IMR-90 (cell line): ENCODE measurements around the gene FAM180A. TPM values are rescaled to one million over a fixed set of nuclear protein-coding genes. Genes with fewer than 3 reads are reported as not detected.

Source experiments
- ATAC-seq: fragments of 200-7000 bp; cut with Tn5 transposase; 2 replicates; pipeline ENCODE4 v1.9.1; 2020; ENCODE audit warnings: low read depth, mild to moderate bottlenecking, moderate library complexity
- BruUV-seq: library from RNA; stranded (reverse); fragments of 400-500 nt; replicated peaks from 2 replicates; lab custom pipeline; 2021; lab: Mats Ljungman, UMichigan
- CTCF ChIA-PET: fragments of 300-600 bp; formaldehyde crosslinking; extraction: SDS; loops from one replicate; lab custom pipeline; 2021; ENCODE audit warnings: antibody characterized with exemption; lab: Yijun Ruan, JAX
- POLR2A ChIA-PET: fragments of 300-600 bp; sonication (Branson Sonifier 250); formaldehyde crosslinking; loops from one replicate; lab custom pipeline; 2022; ENCODE audit warnings: antibody characterized with exemption; ENCODE audit not compliant: unreplicated experiment; lab: Charles Lee
- DNase-seq: peaks from one replicate; pipeline ENCODE4 v3.0.0; 2013
- H2AFZ ChIP-seq: replicated peaks from 2 replicates; pipeline ENCODE3; 2013; ENCODE audit warnings: low read length, mild to moderate bottlenecking; ENCODE audit not compliant: poor library complexity
- H2AK5ac ChIP-seq: 2 replicates; pipeline ENCODE4 v1.6.1; 2013; ENCODE audit warnings: low read depth, low read length, inconsistent platforms
- H2AK9ac ChIP-seq: replicated peaks from 2 replicates; pipeline ENCODE3; 2013; ENCODE audit warnings: mild to moderate bottlenecking, low read depth, low read length, moderate library complexity; ENCODE audit not compliant: poor library complexity
- H2BK120ac ChIP-seq: 2 replicates; pipeline ENCODE4 v1.6.1; 2013; ENCODE audit warnings: low read depth, low read length, inconsistent platforms
- H2BK15ac ChIP-seq: 3 replicates; pipeline ENCODE4 v1.6.1; 2013; ENCODE audit warnings: low read depth, low read length, inconsistent platforms
- H2BK20ac ChIP-seq: 2 replicates; pipeline ENCODE4 v1.6.1; 2013; ENCODE audit warnings: low read depth, mild to moderate bottlenecking, inconsistent platforms, low read length, moderate library complexity
- H2BK5ac ChIP-seq: 2 replicates; pipeline ENCODE4 v1.6.1; 2013; ENCODE audit warnings: mild to moderate bottlenecking, low read depth, low read length, inconsistent platforms; ENCODE audit not compliant: poor library complexity, severe bottlenecking
- H3K14ac ChIP-seq: replicated peaks from 2 replicates; pipeline ENCODE4 v1.6.1; 2013; ENCODE audit warnings: low read depth, low read length, inconsistent platforms
- H3K18ac ChIP-seq: 2 replicates; pipeline ENCODE4 v1.6.1; 2013; ENCODE audit warnings: low read depth, low read length, control low read depth
- H3K23ac ChIP-seq: 2 replicates; pipeline ENCODE4 v1.6.1; 2013; ENCODE audit warnings: low read depth, low read length, inconsistent platforms
- H3K27ac ChIP-seq: 2 replicates; pipeline ENCODE4 v1.5.1; 2013; ENCODE audit warnings: mild to moderate bottlenecking, control low read depth, low read length; ENCODE audit not compliant: insufficient read depth
- H3K27me3 ChIP-seq: 2 replicates; pipeline ENCODE4 v1.6.1; 2013; ENCODE audit warnings: low read length; ENCODE audit not compliant: control insufficient read depth, insufficient read depth
- H3K36me3 ChIP-seq: 2 replicates; pipeline ENCODE4 v1.6.1; 2013; ENCODE audit warnings: low read length, mixed read lengths; ENCODE audit not compliant: control insufficient read depth, insufficient read depth
- H3K4ac ChIP-seq: 2 replicates; pipeline ENCODE4 v1.6.1; 2013; ENCODE audit warnings: low read depth, low read length, inconsistent platforms
- H3K4me1 ChIP-seq: 2 replicates; pipeline ENCODE4 v1.6.1; 2013; ENCODE audit warnings: low read length, mixed read lengths; ENCODE audit not compliant: control insufficient read depth, insufficient read depth
- H3K4me2 ChIP-seq: 2 replicates; pipeline ENCODE4 v1.6.1; 2013; ENCODE audit warnings: low read depth, mild to moderate bottlenecking, control low read depth, low read length, moderate library complexity
- H3K4me3 ChIP-seq: 2 replicates; pipeline ENCODE4 v1.5.1; 2013; ENCODE audit warnings: low read depth, mild to moderate bottlenecking, control low read depth, low read length, moderate library complexity; ENCODE audit not compliant: insufficient read depth
- H3K56ac ChIP-seq: 2 replicates; pipeline ENCODE4 v1.6.1; 2013; ENCODE audit warnings: low read length, inconsistent platforms; ENCODE audit not compliant: insufficient read depth; ENCODE audit errors: extremely low read depth
- H3K79me1 ChIP-seq, 2 experiments: 2 replicates each; pipeline ENCODE4 v1.6.1; 2013; ENCODE audit warnings: low read length in 2 of 2, inconsistent platforms in 1 of 2, low read depth in 1 of 2
- H3K9ac ChIP-seq: 2 replicates; pipeline ENCODE4 v1.6.1; 2013; ENCODE audit warnings: low read depth, low read length, control low read depth
- H3K9me1 ChIP-seq: 2 replicates; pipeline ENCODE4 v1.6.1; 2013; ENCODE audit warnings: low read length, inconsistent platforms; ENCODE audit not compliant: insufficient read depth
- H3K9me3 ChIP-seq: 2 replicates; pipeline ENCODE4 v1.6.1; 2013; ENCODE audit warnings: low read length; ENCODE audit not compliant: control insufficient read depth, insufficient read depth
- H4K20me1 ChIP-seq: 2 replicates; pipeline ENCODE4 v1.6.1; 2013; ENCODE audit warnings: low read length, inconsistent platforms; ENCODE audit not compliant: insufficient read depth
- H4K5ac ChIP-seq: 2 replicates; pipeline ENCODE4 v1.6.1; 2013; ENCODE audit warnings: mild to moderate bottlenecking, low read depth, low read length, control low read depth
- H4K8ac ChIP-seq, 2 experiments: 2 replicates each; pipeline ENCODE4 v1.6.1; 2013; ENCODE audit warnings: low read depth in 2 of 2, low read length in 2 of 2, control low read depth in 1 of 2, inconsistent platforms in 1 of 2
- H4K91ac ChIP-seq: 2 replicates; pipeline ENCODE4 v1.6.1; 2013; ENCODE audit warnings: low read depth, low read length, inconsistent platforms; ENCODE audit not compliant: insufficient read depth
- CEBPB ChIP-seq: IDR thresholded peaks from 2 replicates; pipeline ENCODE4 v1.6.1; 2012; ENCODE audit warnings: low read depth, low read length, improper control_type of control experiment
- WGBS, 2 experiments: methylation state at CpG; one replicate each; pipeline versions ENCODE4 v1.1.5 to v1.1.7; 2013; ENCODE audit warnings: missing lambda C conversion rate in 2 of 2; ENCODE audit not compliant: insufficient read length in 1 of 2; ENCODE audit errors: extremely low coverage in 2 of 2; 5-methylcytosine and 5-hydroxymethylcytosine counted together
- dilution Hi-C: fragments of 300-500 bp; cut with HindIII; formaldehyde crosslinking; loops from one replicate; pipeline ENCODE4 v1.14.3; 2018; ENCODE audit warnings: low sequenced_read_pairs; ENCODE audit not compliant: unreplicated experiment
- in situ Hi-C: fragments of 300-500 bp; cut with MboI; formaldehyde crosslinking; loops from 3 replicates; pipeline ENCODE4 v1.14.3; 2019; ENCODE audit warnings: low sequenced_read_pairs, inconsistent platforms, mixed read lengths
- intact Hi-C: fragments of 100-400 bp; cut with micrococcal nuclease; formaldehyde crosslinking; loops from 2 replicates; pipeline ENCODE4 v1.10.0; 2022
- polyA plus RNA-seq, 3 experiments: library from polyadenylated mRNA; depleted of rRNA; stranded (reverse); fragments of >200 nt; gene quantifications; 2 replicates each; pipeline ENCODE4 v1.2.3, GENCODE V29; 2012; ENCODE audit warnings: low replicate concordance in 1 of 3
- total RNA-seq: library from RNA; depleted of rRNA; stranded (reverse); fragments of >200 nt; gene quantifications from 2 replicates; pipeline ENCODE4 v1.2.3, GENCODE V29; 2012; rRNA removed

FAM180A gene
- total and polyA plus RNA-seq, 2 of the 4 experiments (the other 2 are of a cell fraction), result 1.3 to 2.0 TPM

- Histone ChIP-seq H4K8ac (no peak overlapping the region), H2AFZ (no peak overlapping the region), H2AK9ac (no peak overlapping the region), H3K79me1 (peaks cover 45 to 79% of the 10 kb centered on the region in 2 experiments), H3K4me3 (no peak overlapping the region), H2BK15ac (no peak overlapping the region), H3K56ac (no peak overlapping the region), H3K4me2 (no peak overlapping the region), H3K23ac (no peak overlapping the region), H2AK5ac (0 out of 2 replicates have a peak overlapping the region, but pooled peaks have one; percentile 72), H4K91ac (no peak overlapping the region), H2BK5ac (no peak overlapping the region), H3K9me1 (peaks cover 36% of the 10 kb centered on the region), H4K5ac (no peak overlapping the region), H3K18ac (no peak overlapping the region), H3K9me3 (no peaks in the 10 kb centered on the region), H3K9ac (no peak overlapping the region), H4K20me1 (0 out of 2 replicates have a peak, but pooled peaks cover 6% of the 10 kb centered on the region), H3K27me3 (no peaks in the 10 kb centered on the region), H3K14ac (no peak overlapping the region), H3K4me1 (peaks cover 22% of the 10 kb centered on the region), H2BK120ac (no peak overlapping the region), H2BK20ac (no peak overlapping the region), H3K27ac (no peak overlapping the region), H3K36me3 (peaks cover 7% of the 10 kb centered on the region), H3K4ac (no peak overlapping the region)
- ATAC-seq (no peak), DNase-seq (no peak)
- no peak for TF ChIP-seq CEBPB
- POLR2A ChIA-PET, result interaction anchor here (0.6 kb wide), 1 partner anchor 19 kb away, joined by 4 read pairs; no protein-coding TSS in a partner anchor
- BruUV-seq, result no TSS peak
- in situ Hi-C loops (no loop called here), intact Hi-C loops (no loop called here), dilution Hi-C loops (no loop called here)
- CTCF ChIA-PET, result interaction anchor here (2.2 kb wide), 1 partner anchor 9 kb away, joined by 6 read pairs; no protein-coding TSS in a partner anchor
- WGBS, 2 experiments, result 80% methylated on average over 1 of the region's 5 CpGs; no CpG with 5 or more reads in 1 of the 2 experiments
These were observed 66.9 kb downstream of the FAM180A start for GRCh38 chr7:135681762-135682161.

Other genes starting within 250 kb of the FAM180A start
- gene CNOT4, start 238.7 kb downstream of the FAM180A start, total RNA-seq, result 8.1 and 10.0 TPM in 2 replicates
- 7.0 and 7.3 TPM in 2 replicates for gene CNOT4, start 238.7 kb downstream of the FAM180A start, polyA plus RNA-seq (2012; rRNA removed)
- gene NUP205, start 190.9 kb downstream of the FAM180A start, total RNA-seq, result 81.7 and 84.6 TPM in 2 replicates
- gene NUP205, start 190.9 kb downstream of the FAM180A start, polyA plus RNA-seq (2012; rRNA removed), result 27.5 and 29.5 TPM in 2 replicates
- gene STMP1, start 86.3 kb downstream of the FAM180A start, total RNA-seq, result 6.1 and 11.9 TPM in 2 replicates
- 22.5 and 28.3 TPM in 2 replicates for gene STMP1, start 86.3 kb downstream of the FAM180A start, polyA plus RNA-seq (2012; rRNA removed)
- 0.56 TPM in 1 of 2 replicates, not detected in the other for gene SLC13A4, start 20.6 kb downstream of the FAM180A start, total RNA-seq
- gene SLC13A4, start 20.6 kb downstream of the FAM180A start, polyA plus RNA-seq (2012; rRNA removed), result 0.10 TPM in 1 of 2 replicates, not detected in the other
- 58.8 and 107 TPM in 2 replicates for gene MTPN, start 228.5 kb upstream of the FAM180A start, total RNA-seq
- 89.6 and 94.4 TPM in 2 replicates for gene MTPN, start 228.5 kb upstream of the FAM180A start, polyA plus RNA-seq (2012; rRNA removed)